GM12878 (cell line): ENCODE measurements around the gene KANSL2. TPM values are rescaled to one million over a fixed set of nuclear protein-coding genes. Genes with fewer than 3 reads are reported as not detected.

Source experiments
- ATAC-seq: fragments of 200-7000 bp; cut with Tn5 transposase; 3 replicates; pipeline ENCODE4 v1.9.1; 2020; ENCODE audit warnings: mild to moderate bottlenecking, moderate library complexity
- BruUV-seq: library from RNA; stranded (reverse); fragments of 400-500 nt; replicated peaks from 2 replicates; lab custom pipeline; 2021; lab: Mats Ljungman, UMichigan
- CTCF ChIA-PET: fragments of 300-600 bp; sonication (Branson Sonifier 250); formaldehyde crosslinking; extraction: SDS; loops from one replicate; lab custom pipeline; 2021; ENCODE audit warnings: inconsistent platforms; lab: Yijun Ruan, JAX
- POLR2A ChIA-PET: fragments of 350-600 bp; formaldehyde crosslinking; extraction: SDS; loops from one replicate; lab custom pipeline; 2021; ENCODE audit warnings: inconsistent platforms; lab: Charles Lee
- RAD21 ChIA-PET: fragments of 300-600 bp; sonication (Branson Sonifier 250); formaldehyde crosslinking; loops from one replicate; lab custom pipeline; 2023; ENCODE audit warnings: antibody characterized with exemption; ENCODE audit not compliant: unreplicated experiment; lab: Charles Lee
- SMC1A ChIA-PET: fragments of 300-600 bp; sonication (Branson Sonifier 250); formaldehyde crosslinking; loops from one replicate; lab custom pipeline; 2023; ENCODE audit not compliant: unreplicated experiment, uncharacterized antibody; lab: Charles Lee
- DNase-seq: peaks from one replicate; pipeline ENCODE4 v3.0.0-alpha.2; 2011; ENCODE audit warnings: low read depth, low spot score
- FAIRE-seq: peaks from 3 replicates; lab custom pipeline; 2011; peaks lifted over from hg19 to GRCh38; lab: Jason Lieb, UNC
- H2AFZ ChIP-seq: 2 replicates; pipeline ENCODE4 v1.6.0; 2011; ENCODE audit warnings: low read depth, low read length, control low read depth; ENCODE audit not compliant: control insufficient read depth
- H3K27ac ChIP-seq: 2 replicates; pipeline ENCODE4 v1.5.1; 2011; ENCODE audit warnings: control low read depth; ENCODE audit not compliant: control insufficient read depth, insufficient read depth
- H3K27me3 ChIP-seq, 2 experiments: replicated peaks in 1 of 2; 2 replicates each; pipeline versions ENCODE4 v1.6.0 to v1.6.1; 2011; ENCODE audit warnings: low read length in 1 of 2; ENCODE audit not compliant: control insufficient read depth in 2 of 2, insufficient read depth in 2 of 2
- H3K36me3 ChIP-seq, 2 experiments: 2 replicates each; pipeline ENCODE4 v1.5.1; 2011; ENCODE audit warnings: low read length in 1 of 2; ENCODE audit not compliant: control insufficient read depth in 2 of 2, insufficient read depth in 2 of 2
- H3K4me1 ChIP-seq: 2 replicates; pipeline ENCODE4 v1.6.1; 2011; ENCODE audit warnings: mild to moderate bottlenecking, low read length, moderate library complexity, mixed read lengths; ENCODE audit not compliant: control insufficient read depth, insufficient read depth
- H3K4me2 ChIP-seq: 2 replicates; pipeline ENCODE4 v1.6.0; 2011; ENCODE audit warnings: control low read depth; ENCODE audit not compliant: control insufficient read depth, insufficient read depth
- H3K4me3 ChIP-seq: fragments of 200-600 bp; sonication (generic); 2 replicates; pipeline ENCODE4 v1.5.1; 2016
- H3K79me2 ChIP-seq: 2 replicates; pipeline ENCODE4 v1.6.0; 2011; ENCODE audit warnings: low read length; ENCODE audit not compliant: control insufficient read depth, insufficient read depth
- H3K9ac ChIP-seq: 2 replicates; pipeline ENCODE4 v1.8.0; 2011; ENCODE audit warnings: low read length, control low read depth, mixed read lengths; ENCODE audit not compliant: control insufficient read depth, insufficient read depth
- H3K9me3 ChIP-seq: replicated peaks from 3 replicates; pipeline ENCODE4 v1.5.1; 2011; ENCODE audit warnings: mild to moderate bottlenecking, low read length; ENCODE audit not compliant: control insufficient read depth, insufficient read depth
- H4K20me1 ChIP-seq: 2 replicates; pipeline ENCODE4 v1.6.0; 2011; ENCODE audit not compliant: control insufficient read depth, insufficient read depth
- ATF7 ChIP-seq: fragments of 450-650 bp; IDR thresholded peaks from 2 replicates; pipeline ENCODE4 v1.6.1; 2016; ENCODE audit warnings: low read depth, mild to moderate bottlenecking
- BMI1 ChIP-seq: fragments of 450-650 bp; IDR thresholded peaks from 2 replicates; pipeline ENCODE4 v1.6.1; 2016; ENCODE audit warnings: mild to moderate bottlenecking, moderate library complexity, borderline replicate concordance
- CHD4 ChIP-seq: fragments of 200-600 bp; sonication (generic); IDR thresholded peaks from 2 replicates; pipeline ENCODE4 v1.6.1; 2016; ENCODE audit warnings: mild to moderate bottlenecking
- E4F1 ChIP-seq: fragments of 450-650 bp; IDR thresholded peaks from 2 replicates; pipeline ENCODE4 v1.6.1; 2018; ENCODE audit warnings: borderline replicate concordance, mild to moderate bottlenecking; ENCODE audit not compliant: partially characterized antibody
- FOXK2 ChIP-seq: fragments of 450-650 bp; IDR thresholded peaks from 2 replicates; pipeline ENCODE4 v1.6.1; 2017; ENCODE audit warnings: mild to moderate bottlenecking, moderate library complexity
- IKZF2 ChIP-seq, 2 experiments: fragments of 450-650 bp; IDR thresholded peaks; 2 replicates each; pipeline ENCODE4 v1.6.1; 2017; ENCODE audit warnings: mild to moderate bottlenecking in 2 of 2, moderate library complexity in 2 of 2
- LARP7 ChIP-seq: fragments of 450-650 bp; IDR thresholded peaks from 2 replicates; pipeline ENCODE4 v1.6.1; 2017; ENCODE audit warnings: mild to moderate bottlenecking
- MEF2A ChIP-seq: IDR thresholded peaks from 2 replicates; pipeline ENCODE4 v1.6.1; 2011; ENCODE audit warnings: low read depth, mild to moderate bottlenecking, low read length, moderate library complexity; ENCODE audit not compliant: insufficient read depth
- MEF2B ChIP-seq: fragments of 450-650 bp; IDR thresholded peaks from 2 replicates; pipeline ENCODE4 v1.6.1; 2018; ENCODE audit warnings: mild to moderate bottlenecking, moderate library complexity; ENCODE audit not compliant: partially characterized antibody, poor library complexity, severe bottlenecking
- MTA3 ChIP-seq: IDR thresholded peaks from 2 replicates; pipeline ENCODE4 v1.6.1; 2012; ENCODE audit warnings: low read length, inconsistent platforms, borderline replicate concordance
- NBN ChIP-seq: fragments of 450-650 bp; IDR thresholded peaks from 2 replicates; pipeline ENCODE4 v1.6.1; 2016
- NFXL1 ChIP-seq: fragments of 450-650 bp; IDR thresholded peaks from 2 replicates; pipeline ENCODE4 v1.6.1; 2017; ENCODE audit warnings: antibody characterized with exemption, mild to moderate bottlenecking, borderline replicate concordance
- NRF1 ChIP-seq: conservative IDR thresholded peaks from 2 replicates; pipeline ENCODE4 v1.6.1; 2011; ENCODE audit warnings: mild to moderate bottlenecking, low read depth, low read length, improper control_type of control experiment
- PAX8 ChIP-seq: fragments of 450-650 bp; IDR thresholded peaks from 2 replicates; pipeline ENCODE4 v1.6.1; 2017; ENCODE audit warnings: mild to moderate bottlenecking, moderate library complexity
- RAD21 ChIP-seq: IDR thresholded peaks from 2 replicates; pipeline ENCODE4 v1.6.1; 2011; ENCODE audit warnings: mild to moderate bottlenecking, low read depth, low read length, moderate library complexity; ENCODE audit not compliant: insufficient read depth
- RBBP5 ChIP-seq: fragments of 200-600 bp; sonication (generic); conservative IDR thresholded peaks from 2 replicates; pipeline ENCODE4 v1.6.1; 2016
- RCOR1 ChIP-seq: conservative IDR thresholded peaks from 2 replicates; pipeline ENCODE4 v1.6.1; 2012; ENCODE audit warnings: low read depth, low read length, improper control_type of control experiment
- SKIL ChIP-seq: fragments of 450-650 bp; IDR thresholded peaks from 2 replicates; pipeline ENCODE4 v1.6.1; 2017; ENCODE audit warnings: mild to moderate bottlenecking, low read depth, inconsistent platforms; ENCODE audit not compliant: poor library complexity, severe bottlenecking
- TBL1XR1 ChIP-seq: IDR thresholded peaks from 2 replicates; pipeline ENCODE4 v1.6.1; 2012; ENCODE audit warnings: low read depth, low read length, improper control_type of control experiment
- YY1 ChIP-seq: IDR thresholded peaks from 2 replicates; pipeline ENCODE4 v1.6.1; 2011; ENCODE audit warnings: low read depth, mild to moderate bottlenecking, low read length
- ZNF207 ChIP-seq: fragments of 450-650 bp; IDR thresholded peaks from 2 replicates; pipeline ENCODE4 v1.6.1; 2014; ENCODE audit warnings: antibody characterized with exemption, mild to moderate bottlenecking, borderline replicate concordance
- ZSCAN29 ChIP-seq: fragments of 450-650 bp; IDR thresholded peaks from 2 replicates; pipeline ENCODE4 v1.6.1; 2017; ENCODE audit warnings: mild to moderate bottlenecking, moderate library complexity
- ZZZ3 ChIP-seq: IDR thresholded peaks from 2 replicates; pipeline ENCODE4 v1.6.1; 2011; ENCODE audit warnings: low read depth; ENCODE audit not compliant: control insufficient read depth, insufficient read length
- WGBS: methylation state at CpG from one replicate; pipeline ENCODE4 v1.1.6; 2016; ENCODE audit warnings: low lambda C conversion rate; ENCODE audit not compliant: insufficient replicate concordance, insufficient coverage; ENCODE audit errors: missing lambda C conversion rate; 5-methylcytosine and 5-hydroxymethylcytosine counted together
- in situ Hi-C: fragments of 300-500 bp; cut with MboI; formaldehyde crosslinking; loops from 9 replicates; pipeline ENCODE4 v1.14.3; 2018; ENCODE audit warnings: mixed read lengths
- intact Hi-C: fragments of 100-400 bp; cut with micrococcal nuclease; formaldehyde crosslinking; loops from one replicate; pipeline ENCODE4 v1.14.2; 2022; ENCODE audit not compliant: unreplicated experiment
- polyA plus RNA-seq, 11 experiments: library from polyadenylated mRNA; depleted of rRNA in 4 of 11; unstranded in 6 of 11; stranded (reverse) in 5 of 11; fragments of >200 nt; fragmentation: Nextera tagmentation in 4 of 11; fragmentation: Illumina TruSeq in 1 of 11; extraction: Ambion mirVana in 4 of 11; extraction: Trizol in 1 of 11; gene quantifications; 1 replicate in 1 of 11; 2 replicates in 10 of 11; pipeline versions ENCODE4 v1.2.1 to v1.2.3, GENCODE V29; 2011 to 2016; ENCODE audit warnings: inconsistent platforms in 2 of 11, missing spikeins in 2 of 11, low read depth in 1 of 11
- total RNA-seq, 4 experiments: library from RNA; depleted of rRNA in 3 of 4; stranded (reverse); fragments of >200 nt in 3 of 4; fragmentation: Illumina TruSeq in 1 of 4; extraction: Trizol in 1 of 4; gene quantifications; 2 replicates each; pipeline versions ENCODE4 v1.2.1 to v1.2.3, GENCODE V29; 2013 to 2021

The KANSL2 gene
- total and polyA plus RNA-seq, 10 of the 15 experiments (the other 5 are each of a cell fraction or from before 2014, with no cell fraction given), result 28.1 to 54.8 (median 40.9) TPM

GRCh38 chr12:48717252-48717695 is 35.2 kb upstream of the KANSL2 start:
- WGBS, result 5% methylated on average over 21 of the region's 21 CpGs
- H3K79me2 ChIP-seq, result peaks cover 41% of the 10 kb centered on the region
- no peaks in the 10 kb centered on the region; a peak in 1 of 4 replicates for H3K36me3 ChIP-seq
- peaks cover 10% of the 10 kb centered on the region; the same call in 1 of the 2 replicates for H3K4me1 ChIP-seq
- FAIRE-seq, result no peak
- H2AFZ ChIP-seq, result peak overlapping the region; percentile 69
- BruUV-seq, result TSS peak; percentile 95
- peak overlapping the region; percentile 100 for H3K9ac ChIP-seq
- H3K27ac ChIP-seq, result peak overlapping the region; percentile 96
- in situ Hi-C loops (no loop called here), intact Hi-C loops (loop anchor here (2.0 kb wide), 1 partner anchor 34 kb away; the partner anchor contains the start of gene KANSL2)
- ChIA-PET RAD21 (interaction anchor here (2.1 kb wide), 1 partner anchor 78 kb away, joined by 7 read pairs; no protein-coding TSS in a partner anchor), CTCF (interaction anchor here (0.9 kb wide), 1 partner anchor 9 kb away, joined by 3 read pairs; no protein-coding TSS in a partner anchor), POLR2A (no interaction called here), SMC1A (interaction anchor here (1.5 kb wide), 1 partner anchor 78 kb away, joined by 5 read pairs; no protein-coding TSS in a partner anchor)
- peak; percentile 8 for ATAC-seq
- no peaks in the 10 kb centered on the region for H3K27me3 ChIP-seq
- H3K4me3 ChIP-seq, result peak overlapping the region; percentile 70
- peak; percentile 9 for DNase-seq
- no peaks in the 10 kb centered on the region; the same call in 1 of the 2 replicates for H4K20me1 ChIP-seq
- H3K4me2 ChIP-seq, result peak overlapping the region; percentile 97
- H3K9me3 ChIP-seq, result no peaks in the 10 kb centered on the region; the same call in 2 of the 3 replicates
- TF ChIP-seq ZNF207, result no peak
- TF ChIP-seq NBN, result peak; percentile 14; the same call in 1 of the 2 replicates
- no peak for TF ChIP-seq ZSCAN29
- no peak for TF ChIP-seq ZZZ3
- TF ChIP-seq PAX8, result no peak
- no peak for TF ChIP-seq TBL1XR1
- TF ChIP-seq RAD21, result no peak
- no peak for TF ChIP-seq RBBP5
- TF ChIP-seq E4F1, result no peak
- no peak for TF ChIP-seq ATF7
- TF ChIP-seq CHD4, result no peak
- TF ChIP-seq BMI1, result no peak
- 0 out of 2 replicates have a peak, but pooled peaks have one; percentile 23 for TF ChIP-seq LARP7
- TF ChIP-seq FOXK2, result no peak
- TF ChIP-seq MTA3, result no peak; the same call in 1 of the 2 replicates
- no peak for TF ChIP-seq RCOR1
- no peak for TF ChIP-seq YY1
- TF ChIP-seq NFXL1, result no peak
- TF ChIP-seq SKIL, result peak; percentile 9
- TF ChIP-seq IKZF2 (IDR thresholded peaks at IDR 0.05), result 0 out of 4 replicates have a peak, but pooled peaks of 1 of the 2 experiments have one; percentile 8
- no peak for TF ChIP-seq MEF2B
- no peak for TF ChIP-seq MEF2A
- no peak for TF ChIP-seq NRF1
